K562 (cell line): ENCODE results near the gene MBNL1.

Source experiments
- EP300 ChIP-seq: IDR thresholded peaks from 2 replicates; pipeline ENCODE4 v1.6.1; 2012; ENCODE audit warnings: low read length, improper control_type of control experiment
- FOSL1 ChIP-seq: fragments of 200-800 bp; sonication (Bioruptor generic); conservative IDR thresholded peaks from 2 replicates; pipeline ENCODE4 v1.6.1; 2016; ENCODE audit warnings: missing genetic modification characterization, missing compliant biosample characterization
- MCM5 ChIP-seq: fragments of 450-650 bp; IDR thresholded peaks from 2 replicates; pipeline ENCODE4 v1.6.1; 2016; ENCODE audit warnings: low read depth
- NR2C2 ChIP-seq, 2 experiments: fragments of 200-800 bp in 1 of 2; sonication (Bioruptor generic) in 1 of 2; sonication (generic) in 1 of 2; formaldehyde crosslinking in 1 of 2; IDR thresholded peaks; 2 replicates each; pipeline versions ENCODE4 v1.6.1 to v1.8.0; 2016 to 2022; ENCODE audit warnings: mild to moderate bottlenecking in 1 of 2, missing compliant biosample characterization in 1 of 2, missing genetic modification characterization in 1 of 2, missing genetic modification reagents in 1 of 2
- SIX5 ChIP-seq, 2 experiments: IDR thresholded peaks; 2 replicates each; pipeline ENCODE4 v1.6.1; 2011; ENCODE audit warnings: low read length in 2 of 2, borderline replicate concordance in 1 of 2, low read depth in 1 of 2, mild to moderate bottlenecking in 1 of 2, moderate library complexity in 1 of 2; ENCODE audit not compliant: insufficient read depth in 1 of 2
- STAT5B ChIP-seq: fragments of 250-450 bp; sonication (Bioruptor Pico); IDR thresholded peaks from 2 replicates; pipeline ENCODE4 v1.8.0; 2021; ENCODE audit warnings: mild to moderate bottlenecking, inconsistent platforms
- TF ChIP-seq, protein P1 (sequence below), 3 experiments: fragments of 200-800 bp in 1 of 3; sonication (Bioruptor generic) in 1 of 3; sonication (generic) in 1 of 3; formaldehyde crosslinking in 1 of 3; IDR thresholded peaks; 2 replicates each; pipeline versions ENCODE4 v1.6.1 to v1.8.0; 2016 to 2022; ENCODE audit warnings: mild to moderate bottlenecking in 2 of 3, missing compliant biosample characterization in 2 of 3, missing genetic modification characterization in 2 of 3, missing genetic modification reagents in 1 of 3

DNA sequence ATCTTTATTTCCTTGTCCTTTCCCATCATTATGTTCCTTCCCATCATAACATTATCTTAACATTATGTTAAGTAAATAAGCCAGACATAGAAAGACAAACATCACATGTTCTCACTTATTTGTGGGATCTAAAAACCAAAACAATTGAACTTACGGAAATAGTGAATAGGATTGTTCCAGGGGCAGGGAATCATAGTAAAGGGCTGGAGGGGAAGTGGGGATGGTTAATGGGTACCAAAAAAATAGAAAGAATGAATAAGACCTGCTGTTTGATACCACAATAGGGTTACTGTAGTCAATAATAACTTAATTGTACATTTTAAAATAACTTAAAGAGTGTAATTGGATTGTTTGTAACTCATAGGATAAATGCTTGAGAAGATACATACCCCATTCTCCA lies 36.7 kb upstream of the MBNL1 start:
- no peak for TF ChIP-seq STAT5B
- TF ChIP-seq NR2C2 (CRISPR knock-in tag; IDR thresholded peaks at IDR 0.05) = no peak
- TF ChIP-seq NR2C2 (tag; IDR thresholded peaks at IDR 0.05) = no peak
- TF ChIP-seq MCM5 = no peak
- TF ChIP-seq, protein P1, sequence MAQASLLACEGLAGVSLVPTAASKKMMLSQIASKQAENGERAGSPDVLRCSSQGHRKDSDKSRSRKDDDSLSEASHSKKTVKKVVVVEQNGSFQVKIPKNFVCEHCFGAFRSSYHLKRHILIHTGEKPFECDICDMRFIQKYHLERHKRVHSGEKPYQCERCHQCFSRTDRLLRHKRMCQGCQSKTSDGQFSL (CRISPR knock-in tag; IDR thresholded peaks at IDR 0.05) = no peak
- TF ChIP-seq, protein P1 (tag; IDR thresholded peaks at IDR 0.05) = no peak
- no peak for TF ChIP-seq FOSL1 (tag)
- no peak for TF ChIP-seq EP300
- TF ChIP-seq SIX5 (IDR thresholded peaks at IDR 0.05; ENCODE audit: borderline replicate concordance in 1 of 2, insufficient read depth in 1 of 2, low read depth in 1 of 2, low read length in 2 of 2) = no peak
